HG03196 (cell line): Measurements from ENCODE around the gene RBPMS2.
"Not testable (repeated sequence)": the region's sequence is repeated elsewhere in the genome, so short reads cannot be mapped to it uniquely, and the experiment has no call there.

Experiments used
- ATAC-seq: cut with Tn5 transposase; IDR thresholded peaks from one replicate; pipeline ENCODE4 v1.9.1; 2021; ENCODE audit not compliant: unreplicated experiment

Gene RBPMS2

DNA sequence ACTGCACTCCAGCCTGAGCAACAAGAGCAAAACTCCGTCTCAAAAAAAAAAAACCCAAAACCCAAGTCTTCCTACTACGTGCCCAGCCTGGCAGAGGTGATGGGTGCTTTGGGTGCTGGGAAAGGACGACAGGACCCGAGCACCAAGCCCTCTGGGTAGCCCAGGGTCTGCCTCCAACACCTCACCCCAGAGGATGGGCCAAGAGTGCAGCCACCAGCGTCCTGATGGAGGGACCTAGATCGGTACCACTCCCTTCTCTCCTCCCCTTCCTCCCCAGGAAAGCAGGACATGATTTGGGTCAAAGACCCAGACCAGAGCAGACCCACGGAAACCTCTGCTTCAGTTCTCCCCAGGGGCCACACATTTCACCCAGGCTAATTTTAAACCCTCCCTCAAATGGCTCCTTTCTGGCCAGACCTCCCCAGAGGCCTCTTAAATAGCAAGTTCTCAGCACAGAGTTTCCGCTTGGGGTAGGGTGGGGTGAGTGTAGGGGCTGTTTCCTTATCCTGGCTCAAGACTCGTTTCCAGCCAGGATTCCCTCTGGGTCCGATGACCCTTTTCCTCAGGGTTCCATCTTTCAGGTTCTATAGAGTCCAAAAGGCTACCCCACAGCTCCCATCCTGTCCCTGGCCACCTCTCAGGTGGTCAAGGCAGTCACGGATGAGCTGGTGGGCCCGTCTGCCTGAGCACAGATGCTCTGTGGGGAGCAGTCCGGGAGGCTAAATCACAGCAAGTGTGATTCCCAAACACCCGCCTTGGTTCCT is 20.5 kb downstream of the RBPMS2 start:
- ATAC-seq: peak; percentile 66

DNA sequence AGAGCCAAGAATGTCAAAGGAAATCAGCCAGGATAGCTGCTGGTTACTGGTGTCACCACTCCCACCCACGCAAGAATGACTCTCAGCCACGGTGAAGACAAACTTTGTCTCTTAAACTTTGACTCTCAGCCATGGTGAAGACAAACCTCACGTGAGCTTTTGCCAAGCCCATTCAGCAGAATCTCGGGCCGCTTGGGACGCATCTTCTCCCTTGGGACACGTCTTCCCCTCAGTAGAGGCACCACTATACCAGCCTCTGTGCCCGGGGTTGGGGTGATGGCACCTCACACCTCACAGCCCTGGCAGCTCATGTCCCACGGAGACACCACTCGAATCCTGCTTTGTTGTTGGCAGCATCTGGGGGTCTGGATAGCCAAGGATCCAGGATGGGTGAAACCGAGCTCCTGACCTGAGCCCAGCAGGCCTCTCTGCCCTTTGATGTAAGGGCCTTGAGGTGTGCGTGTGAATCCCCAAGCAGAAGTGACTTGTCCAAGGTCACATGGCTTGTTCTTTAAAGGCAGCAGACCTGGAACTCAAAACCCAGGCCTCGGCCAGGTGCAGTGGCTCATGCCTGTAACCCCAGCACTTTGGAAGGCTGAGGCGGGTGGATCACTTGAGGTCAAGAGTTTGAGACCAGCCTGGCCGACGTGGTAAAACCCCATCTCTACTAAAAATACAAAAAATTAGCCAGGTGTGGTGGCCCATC is 21.8 kb downstream of the RBPMS2 start:
- ATAC-seq: no peak

DNA sequence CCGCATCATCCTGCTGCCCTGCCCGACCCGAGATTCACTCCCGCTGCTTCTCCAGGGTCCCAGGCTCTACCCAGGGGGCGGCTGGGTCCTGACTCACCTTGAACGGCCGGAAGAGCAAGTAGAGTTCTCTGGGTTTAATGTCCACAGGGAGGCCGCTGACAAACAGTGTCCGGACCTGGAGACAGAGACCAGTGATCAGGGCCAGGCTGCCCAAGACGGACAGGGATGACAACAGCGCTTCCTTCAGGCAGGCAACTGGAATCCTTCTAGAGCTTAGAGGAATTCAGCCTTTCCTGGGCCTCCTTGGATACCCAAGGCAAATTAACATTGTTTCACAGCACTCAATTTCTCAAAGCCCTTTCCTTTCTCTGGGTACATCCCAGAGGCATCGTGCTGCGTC is 23.9 kb downstream of the RBPMS2 start:
- ATAC-seq: no peak

DNA sequence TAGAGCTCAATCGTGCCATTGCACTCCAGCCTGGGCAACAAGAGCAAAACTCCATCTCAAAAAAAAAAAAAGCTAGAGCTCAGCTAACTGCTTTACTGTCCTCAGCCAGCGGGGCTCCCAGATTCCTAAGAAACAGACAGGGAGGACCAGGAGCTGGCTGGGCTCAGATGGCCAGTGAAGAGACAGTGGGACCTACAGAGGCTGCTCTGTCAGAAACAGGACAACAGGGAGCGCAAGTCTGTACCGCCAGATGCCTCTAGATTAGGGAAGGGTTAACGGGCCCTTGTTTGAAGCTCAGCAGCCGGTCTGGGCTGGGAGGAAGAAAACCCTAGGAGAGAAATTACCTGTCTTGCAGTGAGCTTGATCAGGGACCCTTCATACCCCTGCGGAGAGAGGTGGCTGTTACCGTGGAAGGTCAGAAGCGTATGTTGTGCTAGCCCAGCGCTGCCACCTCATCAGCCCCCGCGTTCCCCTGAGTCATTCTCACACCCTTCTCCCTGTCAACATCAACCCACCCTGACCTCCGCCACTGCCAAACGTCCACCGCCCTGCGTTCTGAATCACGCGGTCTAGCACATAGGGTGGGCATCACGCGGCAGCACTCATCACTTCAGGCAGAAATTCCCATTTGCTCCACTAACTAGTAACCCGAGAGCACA is 25.3 kb downstream of the RBPMS2 start:
- no peak for ATAC-seq

DNA sequence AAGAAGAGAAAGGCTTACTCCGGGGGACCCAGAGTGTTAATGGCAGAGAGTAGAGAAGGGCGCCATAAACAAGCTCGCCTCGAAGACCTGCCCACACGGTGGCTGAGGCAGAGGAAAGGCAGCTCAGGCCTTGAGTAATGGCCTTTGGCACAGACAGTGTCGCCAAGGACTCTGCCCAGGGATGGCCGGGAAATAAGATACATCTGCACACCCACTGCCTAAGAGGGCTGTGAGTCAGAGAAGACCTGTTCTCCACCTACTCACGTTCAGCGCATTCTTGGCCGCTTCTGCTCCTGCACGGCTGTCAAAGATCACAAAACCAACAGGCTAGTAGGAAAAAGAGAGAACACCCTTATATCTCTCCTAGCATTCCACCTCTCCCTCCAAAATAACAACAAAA is 26.2 kb downstream of the RBPMS2 start:
- no peak for ATAC-seq

DNA sequence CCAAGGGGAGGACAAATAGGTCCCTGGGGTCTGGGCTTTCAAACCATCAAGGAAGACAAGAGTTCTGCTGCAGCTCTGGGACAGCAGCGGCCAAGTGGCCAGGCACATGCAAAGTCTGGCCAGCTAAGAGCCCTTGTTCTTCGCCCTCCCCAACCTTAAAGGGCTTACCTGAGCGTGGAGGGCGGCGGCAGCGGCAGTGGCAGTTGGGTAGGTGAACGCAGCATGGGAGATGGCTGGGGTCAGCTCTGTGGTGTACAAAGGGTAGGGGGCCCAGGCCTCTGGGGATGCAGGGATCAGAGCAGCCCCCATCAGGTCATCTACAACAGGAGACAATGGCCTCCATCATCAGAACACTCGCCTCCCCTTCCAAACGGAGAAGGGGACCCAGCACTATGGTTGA is 27.1 kb downstream of the RBPMS2 start:
- ATAC-seq: no peak

DNA sequence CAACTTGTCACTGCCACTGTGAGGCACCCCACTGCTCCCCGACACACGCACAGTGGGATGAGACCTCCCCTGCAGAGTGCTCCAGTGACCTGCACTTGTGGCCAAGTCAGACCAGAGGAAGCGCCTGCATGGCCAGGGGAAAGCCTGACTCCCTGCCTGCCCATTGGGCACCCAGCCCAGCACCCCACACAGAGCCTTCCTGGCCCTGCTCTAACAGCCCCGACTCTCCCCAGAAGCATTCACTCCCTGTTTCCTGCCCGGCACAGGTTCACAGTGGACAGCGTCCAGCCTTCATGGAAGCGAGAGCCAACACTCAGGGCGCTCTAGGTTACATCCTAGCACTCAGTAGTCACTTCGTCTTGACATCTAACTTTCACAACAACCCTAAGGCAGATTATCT is 27.8 kb downstream of the RBPMS2 start:
- no peak for ATAC-seq

DNA sequence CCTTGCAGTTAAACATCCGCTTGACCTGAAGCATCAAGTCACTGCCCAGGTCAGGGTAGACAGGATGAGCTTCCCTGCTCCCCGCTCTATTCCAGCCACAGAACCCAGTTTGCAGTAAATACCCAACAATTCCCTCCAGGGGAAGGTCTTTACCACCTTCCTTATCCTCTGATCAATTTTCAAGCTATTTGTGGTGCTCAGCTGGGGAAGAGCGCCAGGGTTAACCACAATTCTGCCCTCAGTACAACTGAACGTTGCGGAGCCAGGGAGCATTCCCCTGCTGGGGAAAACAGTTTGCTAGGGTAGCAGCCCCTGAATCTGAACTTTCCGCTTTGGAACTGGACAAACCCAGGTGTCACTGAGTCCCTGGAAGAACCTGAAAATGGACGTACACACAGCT is 28.5 kb downstream of the RBPMS2 start:
- no peak for ATAC-seq

DNA sequence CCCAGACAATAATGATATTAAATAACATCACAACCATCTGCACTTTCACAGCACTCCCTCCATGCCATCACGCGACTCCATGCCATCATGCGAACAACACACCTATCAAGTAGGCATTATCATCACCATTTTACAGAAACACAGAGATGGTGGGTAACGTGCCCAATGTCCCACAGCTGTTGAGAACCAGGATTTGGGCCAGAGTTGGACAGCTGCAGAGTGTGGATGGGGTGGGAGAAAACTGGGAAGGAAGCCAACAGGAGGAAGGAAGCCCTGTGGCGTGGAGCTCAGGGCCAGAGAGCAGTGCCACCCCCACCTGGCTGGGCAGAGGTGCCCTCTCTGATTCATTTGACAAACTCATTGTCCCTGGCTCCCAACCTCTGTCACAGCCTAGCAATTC is 29.0 kb downstream of the RBPMS2 start:
- no peak for ATAC-seq

DNA sequence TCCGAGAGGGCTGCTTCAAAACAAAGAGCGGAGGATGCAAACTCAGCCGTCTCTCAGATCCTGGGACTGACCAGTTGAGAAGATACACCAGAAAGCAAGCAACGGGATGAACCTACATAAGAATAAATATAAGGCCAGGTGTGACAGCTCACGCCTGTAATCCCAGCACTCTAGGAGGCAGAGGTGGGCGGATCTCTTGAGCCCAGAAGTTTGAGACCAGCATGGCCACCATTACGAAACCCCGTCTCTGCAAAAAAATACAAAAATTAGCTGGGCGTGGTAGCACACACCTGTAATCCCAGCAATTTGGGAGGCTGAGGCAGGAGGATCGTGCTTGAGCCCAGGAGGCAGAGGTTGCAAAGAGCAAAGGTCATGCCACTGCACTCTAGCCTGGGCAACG is 31.7 kb downstream of the RBPMS2 start:
- ATAC-seq: no peak

DNA sequence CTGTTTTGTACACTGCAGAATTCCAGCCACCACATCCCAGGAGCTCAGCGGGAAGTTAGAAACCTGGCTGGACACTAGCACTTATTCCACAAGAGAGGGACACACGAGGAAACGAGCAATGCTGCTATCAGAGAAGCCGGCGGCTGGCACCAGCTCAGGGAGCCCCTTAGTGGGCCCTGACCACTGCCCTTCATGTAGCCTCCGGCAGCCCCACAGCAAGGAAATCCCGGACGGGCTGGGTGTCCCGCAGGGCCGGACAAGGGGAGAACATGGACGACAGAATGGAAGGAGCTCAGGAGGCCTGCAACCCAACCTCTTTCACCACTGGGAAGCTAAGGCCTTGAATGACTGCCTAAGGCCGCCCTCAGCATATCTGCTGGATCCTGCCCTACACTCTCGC is 32.5 kb downstream of the RBPMS2 start:
- no peak for ATAC-seq

DNA sequence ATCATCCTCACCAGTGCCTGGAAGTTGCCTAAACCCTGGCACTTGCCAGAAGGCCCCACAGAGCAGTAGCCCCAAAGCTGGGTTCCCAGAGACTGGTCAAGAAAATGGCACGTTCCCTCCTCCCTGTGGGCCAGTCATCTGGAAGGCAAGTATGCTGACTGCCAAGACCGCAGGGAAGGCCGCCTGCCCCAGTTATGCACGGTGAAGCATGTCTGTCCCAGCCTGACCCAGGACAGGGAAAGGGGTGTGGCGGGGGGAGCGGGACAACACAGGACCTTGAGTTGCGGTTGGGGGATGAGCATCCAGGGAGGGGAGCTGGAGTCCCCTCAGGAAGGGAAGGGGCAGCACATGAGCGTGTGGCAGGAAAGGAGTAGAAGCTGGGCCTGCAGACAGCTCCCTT is 33.0 kb downstream of the RBPMS2 start:
- no peak for ATAC-seq

DNA sequence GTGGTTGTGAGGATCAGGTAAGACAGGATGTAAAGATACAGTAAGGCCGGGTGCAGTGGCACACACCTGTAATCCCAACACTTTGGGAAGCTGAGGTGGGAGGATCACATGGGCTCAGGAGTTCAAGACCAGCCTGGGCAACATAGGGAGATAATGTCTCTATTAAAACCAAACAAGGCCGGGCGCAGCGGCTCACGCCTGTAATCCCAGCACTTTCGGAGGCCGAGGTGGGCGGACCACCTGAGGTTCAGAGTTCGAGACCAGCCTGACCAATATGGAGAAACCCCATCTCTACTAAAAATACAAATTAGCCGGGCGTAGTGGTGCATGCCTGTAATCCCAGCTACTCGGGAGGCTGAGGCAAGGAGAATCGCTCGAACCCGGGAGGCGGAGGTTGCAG is 33.7 kb downstream of the RBPMS2 start:
- not testable (repeated sequence) for ATAC-seq

DNA sequence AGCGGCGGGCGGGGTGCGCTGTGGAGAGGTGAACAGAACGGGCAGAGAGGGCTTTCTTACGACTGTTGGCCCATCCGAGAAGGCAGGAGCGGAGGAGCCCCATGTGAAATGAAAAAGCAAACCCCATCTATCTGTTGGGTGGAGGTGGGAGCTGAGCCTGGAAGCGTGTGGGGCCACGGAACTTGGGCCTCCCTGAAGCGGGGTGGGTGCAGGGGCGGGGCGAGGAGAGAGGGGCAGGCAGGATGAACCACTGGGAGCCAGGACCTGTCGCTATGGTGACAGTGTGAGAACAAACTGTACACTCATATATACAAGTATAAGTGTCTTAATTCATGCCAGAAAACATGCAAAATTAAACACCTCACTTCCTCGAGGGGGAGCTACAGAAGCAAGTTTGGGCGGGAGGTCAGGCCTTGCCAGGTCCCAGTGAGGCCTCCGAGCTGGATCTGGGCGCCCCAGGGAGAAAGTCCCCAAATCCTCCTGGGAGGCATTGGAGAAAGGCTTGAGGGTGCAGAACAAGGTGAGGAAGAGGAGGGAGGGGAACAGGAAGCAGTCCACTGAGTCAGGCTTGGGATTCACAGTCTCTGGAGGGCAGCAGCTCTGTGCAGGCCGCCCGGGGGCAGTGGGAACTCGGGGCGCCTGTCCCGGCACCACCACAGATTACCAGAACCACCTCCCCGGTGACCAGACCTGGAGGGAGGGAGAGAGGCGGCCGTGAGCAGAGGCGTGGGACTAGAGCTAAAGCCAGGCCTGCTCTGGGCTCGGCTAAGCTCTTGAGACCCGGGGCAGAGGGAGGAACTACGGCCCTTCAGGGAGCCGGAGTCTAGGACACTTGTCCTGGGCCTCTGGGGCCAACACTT is 34.8 kb downstream of the RBPMS2 start:
- ATAC-seq: no peak

DNA sequence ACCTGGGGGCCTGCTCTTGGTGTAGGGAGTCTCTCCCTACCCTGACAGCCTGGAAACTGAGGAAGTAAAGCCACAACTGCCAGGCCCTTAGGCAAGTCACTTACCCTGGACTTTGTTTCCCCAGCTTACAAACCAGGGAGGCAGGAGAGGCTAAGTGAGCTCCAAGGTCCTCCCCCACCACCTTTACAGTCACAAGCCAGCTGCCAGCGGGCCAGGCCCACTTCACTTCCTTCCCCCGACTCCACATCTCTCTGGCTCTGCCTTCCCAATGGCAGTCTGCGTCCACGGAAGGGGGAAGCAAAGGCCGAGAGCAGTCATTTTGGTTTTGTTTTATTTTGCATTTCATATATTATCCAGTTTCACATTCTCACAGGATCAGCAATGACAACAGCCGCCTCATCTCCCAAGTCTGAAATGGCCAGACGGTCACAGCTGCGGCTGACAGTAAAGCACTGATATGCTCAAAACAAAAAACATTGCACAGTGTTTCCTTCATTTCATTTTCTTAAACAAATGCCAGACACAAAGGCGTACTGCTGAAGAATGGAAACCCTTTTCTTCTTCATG is 35.7 kb downstream of the RBPMS2 start:
- no peak for ATAC-seq

DNA sequence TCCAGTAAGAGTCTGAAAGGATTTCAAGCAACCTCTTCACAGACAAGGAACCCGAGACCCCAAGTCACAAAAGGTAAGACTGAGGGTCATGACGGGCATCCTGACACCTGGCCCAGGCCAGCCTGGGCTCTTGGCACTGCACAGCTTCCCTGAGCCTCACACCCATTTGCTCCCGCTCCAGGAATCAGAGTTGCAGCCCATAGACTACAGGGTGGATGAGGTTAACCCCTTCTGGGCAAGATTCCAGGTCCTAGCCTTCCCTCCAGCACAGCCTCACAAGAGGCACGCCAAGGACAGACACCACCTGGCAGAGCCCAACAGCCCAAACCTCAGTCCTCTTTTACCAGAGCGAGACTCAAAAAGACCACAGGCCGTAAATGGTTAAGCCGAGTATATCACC is 36.2 kb downstream of the RBPMS2 start:
- no peak for ATAC-seq

DNA sequence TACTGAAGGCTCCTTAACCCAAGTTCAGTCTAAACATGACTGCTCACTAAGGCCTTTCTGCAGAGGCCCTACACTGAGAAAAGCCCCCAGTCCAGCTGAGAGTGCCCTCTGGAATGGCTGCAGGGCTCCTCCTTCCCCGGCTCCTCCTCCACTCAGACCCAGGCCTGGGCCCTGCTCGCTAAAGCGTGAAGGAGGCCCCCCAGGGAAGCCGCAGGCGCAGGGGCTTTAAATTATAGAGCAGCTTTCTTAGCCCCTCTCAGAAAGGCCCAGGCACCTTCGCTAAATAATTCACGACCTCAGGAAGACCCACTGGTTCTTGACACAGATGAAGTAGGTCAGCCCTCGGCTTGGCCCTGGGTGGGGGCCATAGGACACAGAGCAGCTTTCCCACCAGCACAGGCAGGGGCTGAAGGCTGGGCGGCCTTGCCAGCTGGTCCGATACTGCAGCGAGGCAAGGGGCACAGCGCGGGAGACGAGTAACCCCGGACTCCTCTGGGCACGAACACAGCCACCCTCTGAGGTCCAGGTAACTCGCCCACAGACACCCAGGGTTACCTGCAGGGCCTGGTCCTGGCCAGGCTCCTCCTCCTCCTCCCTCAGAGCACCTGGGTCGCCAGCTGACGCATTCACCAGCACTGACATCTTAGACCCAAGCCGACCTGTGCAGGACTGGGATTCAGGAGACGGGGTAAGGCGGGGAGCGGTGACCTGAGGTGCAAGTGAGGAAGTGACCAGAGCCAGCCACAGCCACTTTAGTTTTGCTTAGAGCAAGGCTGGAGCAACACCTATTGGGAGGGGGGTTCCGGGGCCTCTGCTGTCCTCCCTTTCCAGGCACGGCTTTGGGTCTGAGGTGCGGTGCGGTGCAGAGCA is 36.9 kb downstream of the RBPMS2 start:
- no peak for ATAC-seq

DNA sequence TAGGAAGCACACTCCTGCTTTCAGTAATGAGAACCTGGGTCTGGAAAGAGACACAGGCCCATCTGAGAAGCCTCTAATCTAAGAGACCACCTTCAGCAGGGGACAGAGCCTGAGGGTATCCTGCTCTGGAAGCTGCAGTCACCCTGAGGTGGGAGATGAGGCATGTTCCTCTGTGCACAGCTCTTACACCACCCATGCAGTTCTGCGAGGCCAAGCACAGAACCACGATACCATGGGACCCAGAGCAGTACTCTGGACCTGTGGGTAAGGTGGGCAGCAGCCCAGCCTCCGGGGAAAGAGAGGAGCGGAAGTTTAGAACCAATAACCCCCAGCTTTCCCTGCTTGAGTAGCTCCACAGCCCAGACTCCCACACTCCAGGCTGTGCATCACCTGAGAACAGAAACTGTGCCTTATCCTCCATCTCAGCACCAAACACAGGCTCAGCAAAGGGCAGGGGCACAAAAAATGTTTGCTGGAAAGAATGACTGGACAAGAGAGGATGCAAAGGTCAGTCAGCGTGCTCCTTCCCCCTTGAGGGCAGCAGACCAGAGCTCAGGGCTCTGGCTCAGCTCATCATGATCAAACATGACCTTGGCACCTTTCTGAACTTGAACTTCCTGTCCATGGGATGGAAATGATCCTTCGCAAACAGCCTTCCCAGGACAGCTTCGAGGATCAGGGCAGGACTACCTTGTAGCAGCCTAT is 43.1 kb downstream of the RBPMS2 start:
- ATAC-seq: no peak

DNA sequence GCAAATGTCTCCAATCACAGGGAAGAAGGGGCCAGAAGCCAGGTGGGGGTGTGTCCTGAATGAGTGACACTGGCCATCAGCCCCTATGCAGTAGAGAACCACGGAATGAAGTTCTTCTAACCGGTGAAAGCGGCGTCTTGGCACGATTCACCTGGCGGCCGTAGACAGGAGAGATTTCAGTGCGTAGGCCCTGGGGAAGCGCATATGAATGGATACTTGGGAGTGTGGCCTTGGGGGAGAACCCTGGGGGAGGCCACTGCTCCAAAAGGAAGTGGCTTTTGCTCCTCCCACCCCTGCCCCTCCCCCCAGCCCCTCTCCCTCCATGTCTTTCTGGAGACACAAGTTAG is 43.6 kb downstream of the RBPMS2 start:
- ATAC-seq: no peak
